Lower leg skin (tissue), 3 donors: ENCODE results near the gene XYLB.

Experiments used
- CTCF ChIP-seq, 3 donors: fragments of 450-650 bp; IDR thresholded peaks; one replicate each; pipeline ENCODE4 v1.5.1; 2016; ENCODE audit warnings: antibody characterized with exemption in 3 of 3, mild to moderate bottlenecking in 3 of 3, moderate library complexity in 2 of 3
- POLR2A ChIP-seq, 2 donors: fragments of 450-650 bp; IDR thresholded peaks; one replicate each; pipeline ENCODE4 v1.6.1; 2016 to 2017; ENCODE audit warnings: antibody characterized with exemption in 2 of 2, mild to moderate bottlenecking in 1 of 2, moderate library complexity in 1 of 2

DNA sequence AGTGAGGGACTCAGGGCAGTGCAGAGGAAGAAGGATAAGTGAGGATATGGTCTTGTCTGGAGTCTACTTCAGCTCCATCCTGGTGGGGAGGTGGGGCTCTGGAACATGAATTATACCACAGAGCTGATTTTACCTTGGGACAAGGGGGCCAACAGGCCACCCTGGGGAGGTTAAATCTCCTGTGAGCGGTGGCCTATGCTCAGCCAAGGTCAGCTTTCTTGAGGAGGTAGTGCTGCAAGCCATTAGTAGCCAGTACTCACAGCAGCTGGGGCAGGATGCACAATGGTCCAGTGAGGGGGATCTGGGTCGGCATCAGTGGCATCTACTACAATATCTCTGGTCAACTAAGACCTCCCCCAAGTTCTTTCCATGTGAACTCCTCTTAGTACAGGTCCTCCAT is 49.7 kb downstream of the XYLB start:
- TF ChIP-seq CTCF (IDR thresholded peaks at IDR 0.05) (no peak), POLR2A (IDR thresholded peaks at IDR 0.05) (no peak)
